BJ (cell line): Measurements from ENCODE around the gene MUC6. TPM values are rescaled to one million over a fixed set of nuclear protein-coding genes. Genes with fewer than 3 reads are reported as not detected.

Experiments
- CTCF ChIA-PET: fragments of 350-600 bp; formaldehyde crosslinking; extraction: SDS; loops from one replicate; lab custom pipeline; 2021; ENCODE audit warnings: antibody characterized with exemption, inconsistent platforms; lab: Yijun Ruan, JAX
- POLR2A ChIA-PET: fragments of 300-600 bp; sonication (Branson Sonifier 250); formaldehyde crosslinking; extraction: SDS; loops from one replicate; lab custom pipeline; 2021; ENCODE audit warnings: antibody characterized with exemption; lab: Charles Lee
- DNase-seq: peaks from one replicate; pipeline ENCODE4 v3.0.0-alpha.2; 2011; ENCODE audit warnings: low read depth
- H3K27me3 ChIP-seq: 2 replicates; pipeline ENCODE4 v1.6.0; 2011; ENCODE audit warnings: low read length; ENCODE audit not compliant: control insufficient read depth, insufficient read depth
- H3K36me3 ChIP-seq: 2 replicates; pipeline ENCODE4 v1.5.1; 2011; ENCODE audit warnings: low read length; ENCODE audit not compliant: control insufficient read depth, insufficient read depth
- H3K4me3 ChIP-seq: 2 replicates; pipeline ENCODE4 v1.5.1; 2011; ENCODE audit warnings: low read depth, mild to moderate bottlenecking, control low read depth, low read length
- CTCF ChIP-seq: IDR thresholded peaks from 2 replicates; pipeline ENCODE4 v1.5.1; 2011; ENCODE audit warnings: low read depth, mild to moderate bottlenecking, control low read depth, inconsistent platforms, low read length, moderate library complexity; ENCODE audit not compliant: insufficient read depth
- polyA plus RNA-seq: library from polyadenylated mRNA; depleted of rRNA; stranded (reverse); fragments of >200 nt; gene quantifications from 2 replicates; pipeline ENCODE4 v1.2.3, GENCODE V29; 2011

The MUC6 gene
- polyA plus RNA-seq, 1 experiment: not detected

GRCh38 chr11:996681-997080 lies 39.8 kb downstream of the MUC6 start:
- no peak overlapping the region for H3K4me3 ChIP-seq
- ChIA-PET POLR2A (no interaction called here), CTCF (no interaction called here)
- no peak for DNase-seq
- H3K36me3 ChIP-seq: peaks cover 40% of the 10 kb centered on the region
- H3K27me3 ChIP-seq: no peaks in the 10 kb centered on the region
- TF ChIP-seq CTCF: no peak

GRCh38 chr11:995752-996420 lies 40.6 kb downstream of the MUC6 start:
- Histone ChIP-seq H3K4me3 (no peak overlapping the region), H3K36me3 (peaks cover 36% of the 10 kb centered on the region), H3K27me3 (no peaks in the 10 kb centered on the region)
- POLR2A ChIA-PET: no interaction called here
- no peak for TF ChIP-seq CTCF
- no peak for DNase-seq
- CTCF ChIA-PET: interaction anchor here (1.0 kb wide), 1 partner anchor 12 kb away, joined by 3 read pairs; no protein-coding TSS in a partner anchor

- peaks cover 32% of the 10 kb centered on the region for H3K36me3 ChIP-seq
- CTCF ChIA-PET: interaction anchor here (1.0 kb wide), 1 partner anchor 11 kb away, joined by 3 read pairs; no protein-coding TSS in a partner anchor
- H3K27me3 ChIP-seq: no peaks in the 10 kb centered on the region
- DNase-seq: no peak
- H3K4me3 ChIP-seq: no peak overlapping the region
- TF ChIP-seq CTCF: no peak
- POLR2A ChIA-PET: no interaction called here
Observed at GRCh38 chr11:995044-995751, 41.3 kb downstream of the MUC6 start.

- TF ChIP-seq CTCF: no peak
- ChIA-PET POLR2A (no interaction called here), CTCF (interaction anchor here (1.2 kb wide), 1 partner anchor 149 kb away, joined by 3 read pairs; no protein-coding TSS in a partner anchor)
- H3K4me3 ChIP-seq: no peak overlapping the region
- H3K27me3 ChIP-seq: no peaks in the 10 kb centered on the region
- H3K36me3 ChIP-seq: peaks cover 40% of the 10 kb centered on the region
- no peak for DNase-seq
Observed at GRCh38 chr11:993632-994167, 42.8 kb downstream of the MUC6 start.

GRCh38 chr11:992577-992976 lies 43.9 kb downstream of the MUC6 start:
- Histone ChIP-seq H3K27me3 (no peaks in the 10 kb centered on the region), H3K36me3 (peaks cover 47% of the 10 kb centered on the region), H3K4me3 (no peak overlapping the region)
- TF ChIP-seq CTCF: no peak
- ChIA-PET CTCF (no interaction called here), POLR2A (no interaction called here)
- DNase-seq: no peak
